Measurements from ENCODE around the gene KMT2C. TPM values are rescaled to one million over a fixed set of nuclear protein-coding genes. Genes with fewer than 3 reads are reported as not detected.

The KMT2C gene
- total RNA-seq, 1 donor from 2014 or later = 21.1 TPM

- H3K27me3 ChIP-seq (ENCODE audit: control insufficient read depth, insufficient read depth, low read length) = no peaks in the 10 kb centered on the region
- FAIRE-seq (no peak), DNase-seq (ENCODE audit: low read depth) (peak; percentile 41)
- peaks cover 21% of the 10 kb centered on the region for H3K36me3 ChIP-seq (ENCODE audit: control insufficient read depth, insufficient read depth, low read length)
- H3K4me3 ChIP-seq (ENCODE audit: low read depth, low read length) = no peak overlapping the region
- TF ChIP-seq, protein P1, sequence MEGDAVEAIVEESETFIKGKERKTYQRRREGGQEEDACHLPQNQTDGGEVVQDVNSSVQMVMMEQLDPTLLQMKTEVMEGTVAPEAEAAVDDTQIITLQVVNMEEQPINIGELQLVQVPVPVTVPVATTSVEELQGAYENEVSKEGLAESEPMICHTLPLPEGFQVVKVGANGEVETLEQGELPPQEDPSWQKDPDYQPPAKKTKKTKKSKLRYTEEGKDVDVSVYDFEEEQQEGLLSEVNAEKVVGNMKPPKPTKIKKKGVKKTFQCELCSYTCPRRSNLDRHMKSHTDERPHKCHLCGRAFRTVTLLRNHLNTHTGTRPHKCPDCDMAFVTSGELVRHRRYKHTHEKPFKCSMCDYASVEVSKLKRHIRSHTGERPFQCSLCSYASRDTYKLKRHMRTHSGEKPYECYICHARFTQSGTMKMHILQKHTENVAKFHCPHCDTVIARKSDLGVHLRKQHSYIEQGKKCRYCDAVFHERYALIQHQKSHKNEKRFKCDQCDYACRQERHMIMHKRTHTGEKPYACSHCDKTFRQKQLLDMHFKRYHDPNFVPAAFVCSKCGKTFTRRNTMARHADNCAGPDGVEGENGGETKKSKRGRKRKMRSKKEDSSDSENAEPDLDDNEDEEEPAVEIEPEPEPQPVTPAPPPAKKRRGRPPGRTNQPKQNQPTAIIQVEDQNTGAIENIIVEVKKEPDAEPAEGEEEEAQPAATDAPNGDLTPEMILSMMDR (IDR thresholded peaks at IDR 0.05; ENCODE audit: insufficient read depth, low read length, severe bottlenecking) = peak; percentile 69
Measured at GRCh38 chr7:152145853-152146466, 289.8 kb downstream of the KMT2C start.

- DNase-seq (ENCODE audit: low read depth) (no peak), FAIRE-seq (no peak)
- H3K4me3 ChIP-seq (ENCODE audit: low read depth, low read length) = no peak overlapping the region
- H3K36me3 ChIP-seq (ENCODE audit: control insufficient read depth, insufficient read depth, low read length) = peaks cover 19% of the 10 kb centered on the region
- TF ChIP-seq, protein P1 (IDR thresholded peaks at IDR 0.05; ENCODE audit: insufficient read depth, low read length, severe bottlenecking) = no peak
- no peaks in the 10 kb centered on the region for H3K27me3 ChIP-seq (ENCODE audit: control insufficient read depth, insufficient read depth, low read length)
Measured at GRCh38 chr7:152144557-152145245, 291.1 kb downstream of the KMT2C start.

- DNase-seq (ENCODE audit: low read depth) = no peak
- FAIRE-seq = no peak
- H3K4me3 ChIP-seq (ENCODE audit: low read depth, low read length) = no peak overlapping the region
- H3K36me3 ChIP-seq (ENCODE audit: control insufficient read depth, insufficient read depth, low read length) = peaks cover 21% of the 10 kb centered on the region
- TF ChIP-seq, protein P1 (IDR thresholded peaks at IDR 0.05; ENCODE audit: insufficient read depth, low read length, severe bottlenecking) = no peak
- H3K27me3 ChIP-seq (ENCODE audit: control insufficient read depth, insufficient read depth, low read length) = no peaks in the 10 kb centered on the region
Measured at GRCh38 chr7:152142976-152143595, 292.7 kb downstream of the KMT2C start.

DNA sequence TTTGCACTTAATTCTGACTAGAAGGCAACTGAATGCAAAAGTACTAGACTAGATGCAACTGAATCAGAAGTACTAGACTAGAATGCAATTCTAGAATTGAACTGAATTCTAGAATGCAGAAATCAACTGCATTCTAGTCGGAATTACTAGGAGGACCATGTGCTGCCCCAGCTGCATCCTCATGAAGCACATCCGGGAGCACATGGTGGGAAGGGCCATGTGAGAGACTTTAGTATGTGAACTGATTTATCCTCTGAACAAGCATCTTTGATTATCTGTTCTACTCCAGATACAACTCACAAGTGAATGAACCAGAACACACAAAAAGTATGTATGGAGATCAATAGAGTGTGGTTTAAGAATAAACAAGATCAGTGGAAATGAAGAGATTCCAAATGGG lies 295.2 kb downstream of the KMT2C start:
- H3K36me3 ChIP-seq (ENCODE audit: control insufficient read depth, insufficient read depth, low read length) = peaks cover 16% of the 10 kb centered on the region
- H3K4me3 ChIP-seq (ENCODE audit: low read depth, low read length) = no peak overlapping the region
- DNase-seq (ENCODE audit: low read depth) (no peak), FAIRE-seq (no peak)
- TF ChIP-seq, protein P1 (IDR thresholded peaks at IDR 0.05; ENCODE audit: insufficient read depth, low read length, severe bottlenecking) = no peak
- H3K27me3 ChIP-seq (ENCODE audit: control insufficient read depth, insufficient read depth, low read length) = no peaks in the 10 kb centered on the region

GRCh38 chr7:152140067-152140466 lies 295.7 kb downstream of the KMT2C start:
- TF ChIP-seq, protein P1 (IDR thresholded peaks at IDR 0.05; ENCODE audit: insufficient read depth, low read length, severe bottlenecking) = no peak
- no peaks in the 10 kb centered on the region for H3K27me3 ChIP-seq (ENCODE audit: control insufficient read depth, insufficient read depth, low read length)
- peaks cover 16% of the 10 kb centered on the region for H3K36me3 ChIP-seq (ENCODE audit: control insufficient read depth, insufficient read depth, low read length)
- no peak for DNase-seq (ENCODE audit: low read depth)
- no peak overlapping the region for H3K4me3 ChIP-seq (ENCODE audit: low read depth, low read length)
- FAIRE-seq = no peak
